Mucosa of rectum (tissue), 2 donors: ENCODE results near the gene ELAPOR1.

ENCODE experiments used
- H3K27ac ChIP-seq, 2 donors: one replicate each; pipeline ENCODE4 v1.7.0; 2013; ENCODE audit warnings: inconsistent platforms in 2 of 2, low read depth in 2 of 2, low read length in 2 of 2
- H3K27me3 ChIP-seq, 2 donors: one replicate each; pipeline ENCODE4 v1.7.0; 2013; ENCODE audit warnings: low read length in 2 of 2; ENCODE audit not compliant: control insufficient read depth in 2 of 2, insufficient read depth in 2 of 2
- H3K36me3 ChIP-seq, 2 donors: one replicate each; pipeline ENCODE4 v1.7.0; 2013; ENCODE audit warnings: low read length in 2 of 2; ENCODE audit not compliant: control insufficient read depth in 2 of 2, insufficient read depth in 2 of 2
- H3K4me1 ChIP-seq, 2 donors: one replicate each; pipeline ENCODE4 v1.7.0; 2013; ENCODE audit warnings: low read length in 2 of 2, mild to moderate bottlenecking in 1 of 2; ENCODE audit not compliant: control insufficient read depth in 2 of 2, insufficient read depth in 2 of 2
- H3K4me3 ChIP-seq, 2 donors: one replicate each; pipeline ENCODE4 v1.7.0; 2013; ENCODE audit warnings: low read length in 2 of 2
- H3K9ac ChIP-seq, 2 donors: one replicate each; pipeline ENCODE4 v1.7.0; 2013; ENCODE audit warnings: low read length in 2 of 2, low read depth in 1 of 2, mild to moderate bottlenecking in 1 of 2
- H3K9me3 ChIP-seq, 2 donors: one replicate each; pipeline ENCODE4 v1.7.0; 2013; ENCODE audit warnings: low read length in 2 of 2; ENCODE audit not compliant: control insufficient read depth in 2 of 2
- donor health status: healthy.
- donor health status: Normal muscosa, but diverticular disease.

Gene ELAPOR1

GRCh38 chr1:109151146-109151990, 37.5 kb downstream of the ELAPOR1 start:
- peak overlapping the region; percentile 46 to 63 for H3K27ac ChIP-seq

GRCh38 chr1:109152196-109152595, 38.3 kb downstream of the ELAPOR1 start:
- no peak overlapping the region for H3K9ac ChIP-seq
- H3K27ac ChIP-seq: peak overlapping the region; percentile 46 to 63
- no peaks in the 10 kb centered on the region for H3K9me3 ChIP-seq
- no peaks in the 10 kb centered on the region for H3K27me3 ChIP-seq
- no peaks in the 10 kb centered on the region for H3K36me3 ChIP-seq
- H3K4me3 ChIP-seq: no peak overlapping the region
- peaks cover 14 to 25% of the 10 kb centered on the region in 2 donors for H3K4me1 ChIP-seq

More at GRCh38 chr1:109151146-109151990, 37.5 kb downstream of the ELAPOR1 start:
- no peaks in the 10 kb centered on the region for H3K9me3 ChIP-seq
- peak overlapping the region; percentile 17 to 36 for H3K9ac ChIP-seq
- no peak overlapping the region for H3K4me3 ChIP-seq
- H3K4me1 ChIP-seq: peaks cover 13 to 25% of the 10 kb centered on the region in 2 donors
- no peaks in the 10 kb centered on the region for H3K27me3 ChIP-seq
- H3K36me3 ChIP-seq: no peaks in the 10 kb centered on the region

GRCh38 chr1:109156916-109157385, 43.0 kb downstream of the ELAPOR1 start:
- H3K4me1 ChIP-seq: peaks cover 2 to 11% of the 10 kb centered on the region in 2 donors
- no peak overlapping the region for H3K9ac ChIP-seq
- H3K9me3 ChIP-seq: no peaks in the 10 kb centered on the region
- no peaks in the 10 kb centered on the region for H3K36me3 ChIP-seq
- peak overlapping the region; percentile 56 to 62 for H3K27ac ChIP-seq
- H3K4me3 ChIP-seq: no peak overlapping the region
- no peaks in the 10 kb centered on the region for H3K27me3 ChIP-seq

DNA sequence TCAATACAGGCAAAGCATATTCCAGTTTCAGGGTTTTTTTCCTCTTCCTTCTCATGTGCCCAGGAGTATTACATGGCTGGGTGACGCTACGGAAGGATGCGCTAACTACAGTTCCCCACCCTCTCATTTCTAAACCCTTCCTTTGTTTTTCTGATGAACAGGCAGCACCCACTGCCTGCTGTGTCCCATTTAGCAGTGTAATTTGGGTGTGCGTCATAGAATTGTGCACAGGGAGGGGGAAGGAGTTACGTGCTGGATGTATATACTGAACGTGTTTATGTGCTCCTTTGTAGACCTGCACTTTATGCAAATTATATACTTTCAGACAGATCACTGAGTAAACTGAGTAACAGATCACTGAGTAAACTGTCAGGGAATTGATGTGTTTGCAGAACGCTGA, 44.5 kb downstream of the ELAPOR1 start:
- Histone ChIP-seq H3K36me3 (peaks cover 4 to 5% of the 10 kb centered on the region in 2 donors), H3K27me3 (no peaks in the 10 kb centered on the region), H3K4me1 (peaks cover 2 to 11% of the 10 kb centered on the region in 2 donors), H3K9me3 (no peaks in the 10 kb centered on the region), H3K27ac (peak overlapping the region in 1 of 2 donors; percentile 11), H3K9ac (no peak overlapping the region), H3K4me3 (no peak overlapping the region)

DNA sequence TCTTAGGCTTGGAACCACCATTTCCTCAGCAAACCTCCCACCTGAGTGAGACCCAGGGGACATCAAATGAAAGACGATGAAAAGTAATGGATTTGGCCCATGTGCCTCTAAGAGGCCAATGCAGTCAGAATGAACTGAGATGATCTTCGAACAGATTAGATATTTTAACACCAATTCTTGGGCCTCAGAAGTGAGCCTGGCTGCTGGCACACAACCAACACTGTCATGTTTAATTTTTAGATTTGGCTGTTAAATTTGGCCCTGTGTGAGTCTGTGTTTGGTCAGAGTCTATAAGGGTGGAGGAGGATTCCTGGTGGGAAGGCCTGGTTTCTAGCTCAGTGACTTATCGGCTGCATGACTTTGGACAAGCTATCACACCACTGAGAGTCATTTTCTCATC, 45.4 kb downstream of the ELAPOR1 start:
- H3K9ac ChIP-seq: no peak overlapping the region
- H3K27me3 ChIP-seq: no peaks in the 10 kb centered on the region
- no peak overlapping the region for H3K27ac ChIP-seq
- H3K4me3 ChIP-seq: no peak overlapping the region
- peaks cover 2 to 11% of the 10 kb centered on the region in 2 donors for H3K4me1 ChIP-seq
- H3K9me3 ChIP-seq: no peaks in the 10 kb centered on the region
- H3K36me3 ChIP-seq: peaks cover 4 to 5% of the 10 kb centered on the region in 2 donors

GRCh38 chr1:109160071-109160840, 46.3 kb downstream of the ELAPOR1 start:
- H3K9ac ChIP-seq: no peak overlapping the region
- no peaks in the 10 kb centered on the region for H3K9me3 ChIP-seq
- H3K27me3 ChIP-seq: no peaks in the 10 kb centered on the region
- H3K36me3 ChIP-seq: peaks cover 4 to 9% of the 10 kb centered on the region in 2 donors
- peaks cover 2 to 11% of the 10 kb centered on the region in 2 donors for H3K4me1 ChIP-seq
- no peak overlapping the region for H3K4me3 ChIP-seq
- no peak overlapping the region for H3K27ac ChIP-seq

DNA sequence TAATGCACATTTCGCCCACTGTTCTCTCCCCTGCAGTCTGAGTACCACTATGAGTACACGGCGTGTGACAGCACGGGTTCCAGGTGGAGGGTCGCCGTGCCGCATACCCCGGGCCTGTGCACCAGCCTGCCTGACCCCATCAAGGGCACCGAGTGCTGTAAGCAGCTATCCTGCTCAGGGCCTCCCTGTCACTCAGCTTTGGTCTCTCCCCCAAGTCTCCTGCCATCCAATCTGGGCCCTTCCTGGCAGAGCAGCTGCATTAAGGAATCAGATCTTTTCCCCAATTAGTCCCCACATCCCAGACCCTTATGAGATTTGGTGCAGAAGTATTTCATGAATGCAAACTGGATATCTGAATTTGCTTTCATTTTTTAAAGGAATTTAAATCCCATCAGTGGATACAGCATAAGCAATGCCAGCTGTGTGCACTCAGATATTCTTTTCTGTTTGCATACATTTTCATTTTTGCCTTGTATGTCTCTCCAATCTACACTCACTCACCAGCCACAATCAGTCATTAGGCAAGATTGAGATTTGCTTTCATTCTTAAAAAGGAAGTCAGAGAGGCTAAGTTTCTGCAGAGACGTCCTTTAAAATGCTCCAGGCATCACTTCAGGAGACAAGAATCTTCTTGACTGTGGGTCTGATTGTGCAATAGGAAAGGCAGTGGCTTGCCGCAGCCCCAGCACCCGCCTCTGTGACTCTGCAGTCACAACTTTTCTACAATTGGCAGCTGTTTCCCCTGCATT, 48.1 kb downstream of the ELAPOR1 start:
- Histone ChIP-seq H3K9me3 (no peaks in the 10 kb centered on the region), H3K36me3 (peaks cover 4 to 9% of the 10 kb centered on the region in 2 donors), H3K27ac (peak overlapping the region in 1 of 2 donors; percentile 32), H3K4me1 (peaks cover 0 to 11% of the 10 kb centered on the region in 2 donors), H3K27me3 (no peaks in the 10 kb centered on the region), H3K4me3 (peak overlapping the region in 1 of 2 donors; percentile 2), H3K9ac (no peak overlapping the region)

DNA sequence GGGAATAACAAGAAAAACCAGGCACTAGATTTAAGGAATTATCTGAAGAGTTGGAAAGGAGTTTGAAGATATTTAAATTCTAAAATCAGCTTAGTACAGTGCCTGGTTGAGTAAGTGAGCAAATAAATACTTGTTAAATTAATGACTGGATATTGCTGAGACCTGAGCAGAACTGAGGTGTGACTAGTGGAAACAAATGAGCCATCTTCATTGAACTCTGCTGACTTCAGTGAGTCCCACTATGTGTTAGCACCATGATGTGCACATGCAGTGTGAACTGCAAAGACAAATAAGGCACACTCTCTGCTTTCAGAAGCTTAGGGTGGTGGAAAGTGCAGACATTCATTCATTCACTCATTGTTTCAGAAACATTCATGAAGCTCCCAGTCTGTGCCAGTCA, 48.7 kb downstream of the ELAPOR1 start:
- Histone ChIP-seq H3K4me1 (peaks cover 0 to 6% of the 10 kb centered on the region in 2 donors), H3K27ac (no peak overlapping the region), H3K9ac (no peak overlapping the region), H3K36me3 (peaks cover 4 to 9% of the 10 kb centered on the region in 2 donors), H3K27me3 (no peaks in the 10 kb centered on the region), H3K4me3 (no peak overlapping the region), H3K9me3 (no peaks in the 10 kb centered on the region)

GRCh38 chr1:109163551-109163950, 49.6 kb downstream of the ELAPOR1 start:
- Histone ChIP-seq H3K9ac (no peak overlapping the region), H3K4me3 (no peak overlapping the region), H3K9me3 (no peaks in the 10 kb centered on the region), H3K4me1 (peaks cover 0 to 1% of the 10 kb centered on the region in 2 donors), H3K27ac (no peak overlapping the region), H3K36me3 (peaks cover 4 to 12% of the 10 kb centered on the region in 2 donors), H3K27me3 (no peaks in the 10 kb centered on the region)
